HG03354 (cell line): Measurements from ENCODE around the gene HSPA2.
"Not testable (repeated sequence)": the region's sequence is repeated elsewhere in the genome, so short reads cannot be mapped to it uniquely, and the experiment has no call there.

Source experiments
- ATAC-seq: cut with Tn5 transposase; IDR thresholded peaks from one replicate; pipeline ENCODE4 v1.9.1; 2021; ENCODE audit warnings: mild to moderate bottlenecking; ENCODE audit not compliant: unreplicated experiment, poor library complexity, severe bottlenecking

Gene HSPA2

DNA sequence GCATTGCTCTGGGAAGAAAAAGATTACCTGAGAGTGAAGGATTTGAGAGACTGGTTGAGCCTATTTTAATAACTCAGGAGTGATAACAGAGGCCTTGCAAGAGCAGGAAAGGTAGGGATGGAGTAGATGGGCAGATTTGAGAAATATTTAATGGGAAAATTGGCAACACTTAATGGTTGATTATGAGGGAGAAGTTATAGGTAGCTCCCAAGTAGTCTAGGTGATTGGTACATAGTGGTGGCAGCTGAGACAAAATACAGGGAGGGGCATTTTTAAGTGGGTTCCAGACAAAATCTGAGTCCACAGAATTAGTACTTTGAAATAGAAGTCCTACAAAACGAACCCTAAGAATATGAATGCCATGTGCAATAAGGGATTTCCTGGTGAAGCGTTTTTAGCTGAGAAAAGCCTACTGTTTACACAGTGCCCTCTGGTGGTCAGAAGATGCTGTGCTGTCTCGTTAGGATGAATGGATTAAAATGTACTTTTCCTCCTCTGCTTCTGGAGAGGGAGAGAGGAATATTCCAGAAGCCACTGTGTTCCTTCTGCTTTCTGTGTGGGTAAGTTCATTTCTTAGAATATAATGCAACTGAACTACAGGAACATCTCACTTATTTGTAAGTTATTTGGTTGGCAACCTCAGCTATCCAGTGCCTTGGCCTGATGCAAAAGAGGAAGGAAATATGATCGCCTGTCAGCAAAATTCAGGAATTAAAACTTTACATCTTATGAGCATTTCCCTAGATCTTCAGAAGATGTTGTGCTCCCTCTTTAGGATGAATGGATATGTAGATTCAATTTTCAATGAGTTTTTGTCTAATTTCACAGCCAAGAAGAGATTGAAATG lies 29.5 kb upstream of the HSPA2 start:
- peak; percentile 38 for ATAC-seq

DNA sequence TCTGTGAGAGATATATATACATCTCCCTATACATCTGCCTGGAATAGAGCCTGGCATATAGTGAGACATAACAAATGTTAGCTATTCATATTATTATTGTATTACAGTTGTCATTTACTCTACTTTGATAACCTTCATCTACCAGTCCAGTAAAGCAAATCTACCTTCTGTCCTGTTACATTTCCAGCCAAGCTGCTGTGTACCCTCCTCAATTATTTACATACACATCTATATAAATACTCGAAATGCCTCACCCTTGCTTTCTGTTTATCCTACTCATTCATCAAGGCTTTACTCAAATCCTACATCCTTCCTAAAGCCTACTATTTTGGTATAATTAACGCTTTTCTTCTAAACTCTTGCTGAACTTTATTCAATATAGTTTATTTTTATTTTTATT lies 27.3 kb upstream of the HSPA2 start:
- ATAC-seq: no peak

GRCh38 chr14:64515053-64515452 lies 25.5 kb upstream of the HSPA2 start:
- ATAC-seq: no peak

GRCh38 chr14:64516969-64517368 lies 23.6 kb upstream of the HSPA2 start:
- ATAC-seq: no peak

- not testable (repeated sequence) for ATAC-seq
These were observed 22.9 kb upstream of the HSPA2 start for GRCh38 chr14:64517667-64518066.

- ATAC-seq: no peak
These were observed 22.3 kb upstream of the HSPA2 start for GRCh38 chr14:64518229-64518628.

DNA sequence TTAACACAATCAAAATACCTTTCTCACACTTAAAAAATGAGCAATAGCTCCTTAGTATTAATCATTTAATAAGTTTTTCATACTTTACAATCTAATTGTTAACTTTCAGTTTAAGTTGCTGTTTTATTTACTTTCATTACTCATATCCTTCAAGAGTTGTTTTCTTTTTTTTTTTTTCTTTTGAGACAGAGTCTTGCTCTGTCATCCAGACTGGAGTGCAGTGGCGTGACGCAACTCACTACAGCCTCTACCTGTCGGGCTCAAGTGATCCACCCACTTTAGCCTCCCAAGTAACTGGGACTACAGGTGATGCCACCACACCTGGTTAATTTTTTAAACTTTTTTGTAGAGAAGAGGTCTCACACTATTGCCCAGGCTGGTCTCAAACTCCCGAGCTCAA lies 19.8 kb upstream of the HSPA2 start:
- no peak for ATAC-seq

DNA sequence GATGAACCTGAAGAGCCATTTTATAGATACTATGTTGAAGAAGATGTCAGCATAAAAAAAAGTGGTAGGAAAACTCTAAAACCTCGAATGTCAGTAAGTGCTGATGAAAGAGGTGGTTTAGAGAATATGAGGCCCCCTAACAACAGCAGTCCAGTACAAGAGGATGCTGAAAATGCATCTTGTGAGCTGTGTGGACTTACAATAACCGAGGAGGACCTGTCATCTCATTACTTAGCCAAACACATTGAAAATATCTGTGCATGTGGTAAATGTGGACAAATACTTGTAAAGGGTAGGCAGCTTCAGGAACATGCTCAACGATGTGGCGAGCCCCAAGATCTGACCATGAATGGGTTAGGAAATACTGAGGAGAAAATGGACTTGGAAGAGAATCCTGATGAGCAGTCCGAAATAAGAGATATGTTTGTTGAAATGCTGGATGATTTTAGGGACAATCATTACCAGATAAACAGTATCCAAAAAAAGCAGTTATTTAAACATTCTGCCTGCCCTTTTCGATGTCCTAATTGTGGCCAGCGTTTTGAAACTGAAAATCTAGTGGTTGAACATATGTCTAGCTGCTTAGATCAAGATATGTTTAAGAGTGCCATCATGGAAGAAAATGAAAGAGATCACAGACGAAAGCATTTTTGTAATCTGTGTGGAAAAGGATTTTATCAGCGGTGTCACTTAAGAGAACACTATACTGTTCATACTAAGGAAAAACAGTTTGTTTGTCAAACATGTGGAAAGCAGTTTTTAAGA lies 17.8 kb upstream of the HSPA2 start:
- ATAC-seq: no peak

GRCh38 chr14:64525354-64525753 lies 15.2 kb upstream of the HSPA2 start:
- ATAC-seq: no peak

GRCh38 chr14:64531567-64531966 lies 9.0 kb upstream of the HSPA2 start:
- ATAC-seq: no peak

- ATAC-seq: no peak
These were observed 3.9 kb upstream of the HSPA2 start for GRCh38 chr14:64536488-64537245.

DNA sequence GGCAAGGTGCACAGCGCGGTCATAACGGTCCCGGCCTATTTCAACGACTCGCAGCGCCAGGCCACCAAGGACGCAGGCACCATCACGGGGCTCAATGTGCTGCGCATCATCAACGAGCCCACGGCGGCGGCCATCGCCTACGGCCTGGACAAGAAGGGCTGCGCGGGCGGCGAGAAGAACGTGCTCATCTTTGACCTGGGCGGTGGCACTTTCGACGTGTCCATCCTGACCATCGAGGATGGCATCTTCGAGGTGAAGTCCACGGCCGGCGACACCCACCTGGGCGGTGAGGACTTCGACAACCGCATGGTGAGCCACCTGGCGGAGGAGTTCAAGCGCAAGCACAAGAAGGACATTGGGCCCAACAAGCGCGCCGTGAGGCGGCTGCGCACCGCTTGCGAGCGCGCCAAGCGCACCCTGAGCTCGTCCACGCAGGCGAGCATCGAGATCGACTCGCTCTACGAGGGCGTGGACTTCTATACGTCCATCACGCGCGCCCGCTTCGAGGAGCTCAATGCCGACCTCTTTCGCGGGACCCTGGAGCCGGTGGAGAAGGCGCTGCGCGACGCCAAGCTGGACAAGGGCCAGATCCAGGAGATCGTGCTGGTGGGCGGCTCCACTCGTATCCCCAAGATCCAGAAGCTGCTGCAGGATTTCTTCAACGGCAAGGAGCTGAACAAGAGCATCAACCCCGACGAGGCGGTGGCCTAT lies 875 bp downstream of the HSPA2 start:
- no peak for ATAC-seq

- no peak for ATAC-seq
These were observed 1.7 kb downstream of the HSPA2 start for GRCh38 chr14:64541972-64542835.

- ATAC-seq: no peak
These were observed 2.3 kb downstream of the HSPA2 start for GRCh38 chr14:64542836-64543201.

DNA sequence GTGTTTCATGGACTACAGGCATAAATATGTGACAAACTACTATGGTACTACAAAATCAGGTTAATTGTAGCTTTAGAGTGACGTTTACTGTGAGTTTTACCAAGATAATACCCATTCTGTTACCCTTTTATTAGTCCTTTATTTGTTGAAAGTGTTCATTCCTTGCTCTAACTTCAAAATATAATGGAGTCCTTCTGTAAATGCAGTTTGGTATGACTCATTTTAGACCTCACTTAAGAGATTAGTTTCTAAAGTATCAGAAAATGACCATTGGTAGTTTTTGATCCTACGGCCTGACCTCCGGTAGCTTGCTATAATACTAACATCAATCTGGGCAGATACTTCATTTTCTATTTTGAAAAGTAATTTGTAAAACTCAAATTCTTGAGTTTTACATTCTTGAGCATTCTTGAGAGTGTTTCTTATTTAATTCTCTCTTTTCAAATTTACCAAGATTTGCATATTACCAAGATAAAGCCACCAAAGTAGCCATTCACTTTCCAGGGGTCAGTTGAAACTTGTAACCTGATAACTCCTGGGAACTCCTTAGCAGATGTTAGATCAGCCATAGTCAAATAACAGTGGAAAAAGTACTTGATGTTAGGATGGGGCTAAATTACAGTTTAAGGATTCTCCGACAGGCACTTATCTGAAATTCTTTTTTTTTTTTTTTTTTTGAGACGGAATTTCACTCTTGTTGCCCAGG lies 4.2 kb downstream of the HSPA2 start:
- ATAC-seq: no peak

DNA sequence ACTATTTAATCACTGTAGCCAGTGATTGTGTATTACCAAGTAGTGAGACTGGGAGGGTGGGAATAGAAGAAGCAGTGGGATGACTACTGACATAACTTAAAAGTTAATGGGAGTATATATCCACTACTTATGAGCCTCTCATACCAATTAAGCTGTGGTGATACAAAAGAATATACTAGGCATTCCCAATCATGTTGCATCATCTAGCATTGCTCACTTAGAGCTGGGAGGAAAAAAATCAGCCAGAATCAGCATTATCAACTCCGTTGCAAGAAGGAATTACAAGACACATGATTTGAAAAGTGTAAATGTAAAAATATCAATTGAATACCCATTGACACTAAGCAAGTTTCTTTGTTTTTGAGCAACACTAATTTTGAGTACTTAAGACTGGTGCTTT lies 8.5 kb downstream of the HSPA2 start:
- no peak for ATAC-seq

DNA sequence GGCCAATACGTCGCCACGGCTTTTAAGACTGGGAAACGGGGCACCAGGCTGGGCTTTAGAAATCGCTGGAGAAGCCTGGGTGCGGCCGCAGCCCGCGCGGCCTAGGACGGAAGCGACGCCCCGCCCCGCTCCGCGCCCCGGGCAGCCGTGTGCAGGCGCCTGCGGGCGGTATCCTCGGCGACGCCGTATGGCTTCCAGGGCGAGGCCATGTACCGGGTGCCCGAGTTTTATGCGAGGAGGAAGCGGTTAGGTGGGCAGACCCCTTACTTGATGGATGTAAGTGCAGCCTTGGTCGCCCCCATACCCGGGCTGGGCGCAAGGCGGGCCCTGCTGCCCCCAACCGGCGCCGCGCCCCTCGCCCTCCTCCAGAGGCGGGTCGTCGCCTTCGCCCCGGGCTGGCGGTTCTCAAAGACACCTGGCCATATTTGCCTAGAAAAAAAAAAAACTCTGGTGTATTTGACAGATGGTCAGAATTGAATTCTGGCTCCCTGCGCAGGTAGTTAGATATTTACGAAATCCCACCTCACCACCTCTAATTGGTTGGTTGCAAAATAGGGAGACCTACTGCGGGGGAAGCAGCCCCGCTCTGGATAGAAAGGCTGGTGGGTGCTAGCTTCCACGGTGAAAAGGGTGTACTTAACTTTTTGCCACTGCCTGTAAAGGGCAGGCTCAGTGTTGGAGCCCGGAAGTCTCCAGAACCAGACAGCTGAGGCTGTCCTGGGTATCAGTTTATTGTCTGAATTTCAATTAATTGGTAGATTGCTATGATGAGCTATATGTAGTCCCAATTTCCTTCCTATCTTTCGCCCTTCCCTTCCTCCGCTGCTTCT lies 9.5 kb downstream of the HSPA2 start, which contains the start of gene PPP1R36:
TSS of gene PPP1R36 (plus strand) at position 171 of the 830 bp plus-strand sequence. CDS start at position 208, 37 bp downstream.
- ATAC-seq: peak; percentile 43
